ENCODE results near the gene LPCAT1. TPM values are rescaled to one million over a fixed set of nuclear protein-coding genes. Genes with fewer than 3 reads are reported as not detected.
A peak's percentile ranks its signal among the peaks of the same experiment; 100 is the strongest.

Gene LPCAT1
- total and polyA plus RNA-seq, 10 of the 15 experiments (the other 5 are each of a cell fraction or from before 2014, with no cell fraction given) = 2.3 to 109 (median 72.7) TPM

- Histone ChIP-seq H3K4me3 (peak overlapping the region; percentile 59), H3K4me2 (ENCODE audit: control insufficient read depth, insufficient read depth) (peak overlapping the region; percentile 32), H4K20me1 (ENCODE audit: control insufficient read depth, insufficient read depth) (no peaks in the 10 kb centered on the region), H3K27ac (ENCODE audit: control insufficient read depth, insufficient read depth) (peak overlapping the region; percentile 87), H3K9ac (ENCODE audit: control insufficient read depth, insufficient read depth, low read length) (peak overlapping the region; percentile 66), H3K27me3 (replicated peaks in 1 of 2; ENCODE audit: control insufficient read depth in 2 of 2, insufficient read depth in 2 of 2, low read length in 1 of 2) (no peaks in the 10 kb centered on the region), H3K4me1 (ENCODE audit: control insufficient read depth, insufficient read depth, low read length) (peaks cover 84% of the 10 kb centered on the region), H3K9me3 (replicated peaks; ENCODE audit: control insufficient read depth, insufficient read depth, low read length) (no peaks in the 10 kb centered on the region), H3K36me3 (ENCODE audit: control insufficient read depth in 2 of 2, insufficient read depth in 2 of 2, low read length in 1 of 2) (peaks cover 6 to 19% of the 10 kb centered on the region in 2 experiments), H3K79me2 (ENCODE audit: control insufficient read depth, insufficient read depth, low read length) (peaks cover 73% of the 10 kb centered on the region), H2AFZ (ENCODE audit: control insufficient read depth, low read depth, low read length) (no peak overlapping the region)
- ChIA-PET POLR2A (interaction anchor here (1.4 to 2.1 kb wide), 4 partner anchors 9 to 29 kb away, joined by 4 to 10 read pairs (median 6); no protein-coding TSS in a partner anchor), CTCF (interaction anchor here (0.7 to 4.5 kb wide), 3 partner anchors 10 to 35 kb away, joined by 4 to 43 read pairs (median 11); no protein-coding TSS in a partner anchor), RAD21 (ENCODE audit: unreplicated experiment) (interaction anchor here (0.8 to 2.7 kb wide), 6 partner anchors 10 to 178 kb away, joined by 3 to 14 read pairs (median 6); no protein-coding TSS in a partner anchor), SMC1A (ENCODE audit: uncharacterized antibody, unreplicated experiment) (interaction anchor here (1.2 to 2.9 kb wide), 6 partner anchors 11 to 66 kb away, joined by 3 to 18 read pairs (median 8); partner anchors contain the start of gene LPCAT1)
- BruUV-seq (replicated peaks) = no TSS peak
- peak; percentile 2; the same call in 2 of the 3 replicates for ATAC-seq
- no peak for FAIRE-seq
- WGBS (ENCODE audit: insufficient coverage, insufficient replicate concordance, low lambda C conversion rate, missing lambda C conversion rate) = 31% methylated on average over 16 of the region's 16 CpGs
- TF ChIP-seq ZNF687 (IDR thresholded peaks at IDR 0.05) (peak; percentile 51; the same call in 1 of the 2 replicates), BHLHE40 (IDR thresholded peaks at IDR 0.05; ENCODE audit: borderline replicate concordance in 1 of 2, low read depth in 2 of 2, low read length in 1 of 2) (peak in 1 of 2 experiments; percentile 51; a peak in 1 of 4 replicates), ZBTB11 (CRISPR knock-in tag; IDR thresholded peaks at IDR 0.05) (no peak), TCF12 (IDR thresholded peaks at IDR 0.05; ENCODE audit: low read depth, low read length) (no peak)
- intact Hi-C loops (cut with micrococcal nuclease; ENCODE audit: unreplicated experiment) (loop anchor here (10.0 kb wide), 1 partner anchor 149 kb away; the partner anchor contains the start of gene CLPTM1L), in situ Hi-C loops (cut with MboI) (no loop called here)
- no peak for DNase-seq (ENCODE audit: low read depth, low spot score)
Measured at GRCh38 chr5:1493413-1493812, 30.3 kb downstream of the LPCAT1 start.
